K562 treated with DMSO at 1 percent for 48 hours (cell line): ENCODE results near the gene TXNDC11. TPM values are rescaled to one million over a fixed set of nuclear protein-coding genes. Genes with fewer than 3 reads are reported as not detected.

ENCODE experiments used
- total RNA-seq: library from RNA; unstranded; fragments of 300-600 nt; gene quantifications from 2 replicates; pipeline ENCODE4 v1.2.3, GENCODE V29; 2022; ENCODE audit warnings: low replicate concordance; ENCODE audit errors: extremely low read depth

Gene TXNDC11
- total RNA-seq: not detected in 2 replicates

GRCh38 chr16:11742536-11743307 is at the start of gene TXNDC11:
TSS of gene TXNDC11 (minus strand) at chr16:11742857. CDS start at chr16:11742730, 127 bp downstream.

GRCh38 chr16:11667824-11668622 is 74.6 kb downstream of the TXNDC11 start, which contains the start of gene SNN:
TSS of gene SNN (plus strand) at chr16:11668455. CDS start at chr16:11676060, 7,605 bp downstream.

Other genes starting within 250 kb of the TXNDC11 start
- gene LITAF, start 155.9 kb downstream of the TXNDC11 start, total RNA-seq: not detected in 2 replicates
- gene SNN, start 74.4 kb downstream of the TXNDC11 start, total RNA-seq: not detected in 2 replicates
- not detected in 2 replicates for gene ZC3H7A, start 54.4 kb upstream of the TXNDC11 start, total RNA-seq
- not detected in 2 replicates for gene RSL1D1, start 108.7 kb upstream of the TXNDC11 start, total RNA-seq
- not detected in 2 replicates for gene GSPT1, start 173.1 kb upstream of the TXNDC11 start, total RNA-seq
- gene NPIPB2, start 199.2 kb upstream of the TXNDC11 start, total RNA-seq: not detected in 2 replicates
- gene TNFRSF17, start 222.4 kb upstream of the TXNDC11 start, total RNA-seq: not detected in 2 replicates
- gene SNX29, start 233.9 kb upstream of the TXNDC11 start, total RNA-seq: not detected in 2 replicates